K562 (cell line): ENCODE results near the gene CRLF1. TPM values are rescaled to one million over a fixed set of nuclear protein-coding genes. Genes with fewer than 3 reads are reported as not detected.

Experiments used
- ATAC-seq: fragments of 200-7000 bp; cut with Tn5 transposase; 3 replicates; pipeline ENCODE4 v1.9.1; 2020; ENCODE audit warnings: moderate library complexity
- BruUV-seq: library from RNA; stranded (reverse); fragments of 400-500 nt; replicated peaks from 2 replicates; lab custom pipeline; 2021; lab: Mats Ljungman, UMichigan
- CTCF ChIA-PET: fragments of 300-600 bp; formaldehyde crosslinking; extraction: SDS; loops from one replicate; lab custom pipeline; 2021; ENCODE audit warnings: low intra/inter-chr PET ratio; lab: Yijun Ruan, JAX
- POLR2A ChIA-PET: fragments of 300-600, 350-650 bp; sonication (Branson Sonifier 250); formaldehyde crosslinking; extraction: SDS; loops from one replicate; lab custom pipeline; 2021; ENCODE audit warnings: antibody characterized with exemption, inconsistent platforms; lab: Yijun Ruan, JAX
- DNase-seq, 4 experiments: peaks; one replicate each; pipeline versions ENCODE4 v3.0.0 to v3.0.0-alpha.2; 2011 to 2018; ENCODE audit warnings: low spot score in 3 of 4, mixed read lengths in 3 of 4; ENCODE audit errors: extremely low read depth in 1 of 4
- FAIRE-seq: peaks from 2 replicates; lab custom pipeline; 2011; peaks lifted over from hg19 to GRCh38; lab: Jason Lieb, UNC
- H2AFZ ChIP-seq: 2 replicates; pipeline ENCODE4 v1.6.0; 2011; ENCODE audit warnings: low read depth, low read length, control low read depth, inconsistent platforms
- H3K27ac ChIP-seq: fragments of 200-600 bp; 3 replicates; pipeline ENCODE4 v1.8.0; 2011; ENCODE audit warnings: low read depth, mild to moderate bottlenecking, control low read depth, inconsistent platforms, low read length, moderate library complexity, mixed read lengths; ENCODE audit errors: extremely low read depth
- H3K27me3 ChIP-seq, 2 experiments: fragments of 300-600 bp in 1 of 2; 2 replicates in 1 of 2; 3 replicates in 1 of 2; pipeline versions ENCODE4 v1.6.0 to v1.8.0; 2011; ENCODE audit warnings: inconsistent platforms in 2 of 2, low read length in 2 of 2, mild to moderate bottlenecking in 1 of 2, mixed read lengths in 1 of 2, moderate library complexity in 1 of 2; ENCODE audit not compliant: control insufficient read depth in 2 of 2, insufficient read depth in 2 of 2
- H3K36me3 ChIP-seq: fragments of 300-600 bp; 3 replicates; pipeline ENCODE4 v1.8.0; 2011; ENCODE audit warnings: mild to moderate bottlenecking, low read length, inconsistent platforms; ENCODE audit not compliant: control insufficient read depth, insufficient read depth
- H3K4me1 ChIP-seq, 2 experiments: fragments of 200-600 bp in 1 of 2; replicated peaks in 1 of 2; 2 replicates in 1 of 2; 3 replicates in 1 of 2; pipeline versions ENCODE4 v1.5.1 to v1.8.0; 2011; ENCODE audit warnings: inconsistent platforms in 2 of 2, low read length in 2 of 2, mild to moderate bottlenecking in 1 of 2, mixed read lengths in 1 of 2, moderate library complexity in 1 of 2; ENCODE audit not compliant: control insufficient read depth in 2 of 2, insufficient read depth in 2 of 2
- H3K4me2 ChIP-seq: 2 replicates; pipeline ENCODE4 v1.6.1; 2011; ENCODE audit warnings: low read length, control low read depth, inconsistent platforms, mixed read lengths; ENCODE audit not compliant: insufficient read depth
- H3K4me3 ChIP-seq: fragments of 200-600 bp; sonication (generic), shearing (Covaris generic); 2 replicates; pipeline ENCODE4 v1.5.1; 2016; ENCODE audit warnings: control low read depth, inconsistent platforms
- H3K79me2 ChIP-seq: fragments of 200-600 bp; 3 replicates; pipeline ENCODE4 v1.8.0; 2011; ENCODE audit warnings: low read length, inconsistent platforms; ENCODE audit not compliant: control insufficient read depth, insufficient read depth
- H3K9ac ChIP-seq, 2 experiments: 2 replicates each; pipeline versions ENCODE4 v1.6.0 to v1.6.1; 2011; ENCODE audit warnings: low read depth in 2 of 2, low read length in 2 of 2, control low read depth in 1 of 2, inconsistent platforms in 1 of 2, mild to moderate bottlenecking in 1 of 2, mixed read lengths in 1 of 2; ENCODE audit not compliant: insufficient read depth in 1 of 2
- H3K9me1 ChIP-seq: one replicate; pipeline ENCODE4 v1.6.0; 2011; ENCODE audit warnings: inconsistent platforms, mild to moderate bottlenecking, low read length, moderate library complexity; ENCODE audit not compliant: control insufficient read depth, insufficient read depth
- H3K9me3 ChIP-seq: replicated peaks from 2 replicates; pipeline ENCODE4 v1.5.1; 2011; ENCODE audit warnings: low read depth, low read length, inconsistent platforms; ENCODE audit not compliant: control insufficient read depth, insufficient read depth
- H4K20me1 ChIP-seq: replicated peaks from 2 replicates; pipeline ENCODE4 v1.6.1; 2011; ENCODE audit warnings: low read length, inconsistent platforms, mixed read lengths; ENCODE audit not compliant: control insufficient read depth, insufficient read depth
- POLR2A ChIP-seq: fragments of 450-650 bp; conservative IDR thresholded peaks from 2 replicates; pipeline ENCODE4 v1.6.1; 2016
- WGBS: fragments of 100-300 bp; shearing (Covaris generic); methylation state at CpG from one replicate; pipeline ENCODE4 v1.1.6; 2016; ENCODE audit warnings: low coverage, mixed read lengths; ENCODE audit not compliant: insufficient coverage; ENCODE audit errors: missing lambda C conversion rate; 5-methylcytosine and 5-hydroxymethylcytosine counted together
- in situ Hi-C: fragments of 300-500 bp; cut with MboI; formaldehyde crosslinking; loops from 4 replicates; pipeline ENCODE4 v1.15.0; 2018; ENCODE audit warnings: inconsistent platforms, mixed read lengths
- intact Hi-C: fragments of 100-400 bp; cut with micrococcal nuclease; formaldehyde crosslinking; loops from 2 replicates; pipeline ENCODE4 v1.14.2; 2022
- polyA plus RNA-seq, 8 experiments: library from polyadenylated mRNA; depleted of rRNA in 4 of 8; stranded (reverse) in 5 of 8; unstranded in 3 of 8; fragments of >200 nt; fragmentation: Nextera tagmentation in 2 of 8; fragmentation: Illumina TruSeq in 1 of 8; extraction: Ambion mirVana in 2 of 8; extraction: Trizol in 1 of 8; gene quantifications; 2 replicates each; pipeline versions ENCODE4 v1.2.1 to v1.2.3, GENCODE V29; 2011 to 2014; ENCODE audit warnings: inconsistent platforms in 1 of 8, missing spikeins in 1 of 8
- total RNA-seq, 7 experiments: library from RNA; depleted of rRNA in 6 of 7; stranded (reverse); fragments of >200 nt in 6 of 7; fragmentation: Illumina TruSeq in 2 of 7; extraction: Trizol in 2 of 7; gene quantifications; 2 replicates each; pipeline versions ENCODE4 v1.2.1 to v1.2.3, GENCODE V29; 2011 to 2021; ENCODE audit warnings: low replicate concordance in 1 of 7
- TF ChIP-seq, protein P1 (sequence below), 2 experiments: fragments of 450-650 bp in 1 of 2; sonication (generic) in 1 of 2; formaldehyde crosslinking in 1 of 2; IDR thresholded peaks; 2 replicates each; pipeline versions ENCODE4 v1.7.1 to v1.9.0; 2016 to 2022; ENCODE audit warnings: inconsistent platforms in 1 of 2, mild to moderate bottlenecking in 1 of 2, missing genetic modification reagents in 1 of 2

The CRLF1 gene
- total and polyA plus RNA-seq, 9 of the 15 experiments (the other 6 are each of a cell fraction or from before 2014, with no cell fraction given) = 0.85 to 3.6 (median 1.7) TPM

DNA sequence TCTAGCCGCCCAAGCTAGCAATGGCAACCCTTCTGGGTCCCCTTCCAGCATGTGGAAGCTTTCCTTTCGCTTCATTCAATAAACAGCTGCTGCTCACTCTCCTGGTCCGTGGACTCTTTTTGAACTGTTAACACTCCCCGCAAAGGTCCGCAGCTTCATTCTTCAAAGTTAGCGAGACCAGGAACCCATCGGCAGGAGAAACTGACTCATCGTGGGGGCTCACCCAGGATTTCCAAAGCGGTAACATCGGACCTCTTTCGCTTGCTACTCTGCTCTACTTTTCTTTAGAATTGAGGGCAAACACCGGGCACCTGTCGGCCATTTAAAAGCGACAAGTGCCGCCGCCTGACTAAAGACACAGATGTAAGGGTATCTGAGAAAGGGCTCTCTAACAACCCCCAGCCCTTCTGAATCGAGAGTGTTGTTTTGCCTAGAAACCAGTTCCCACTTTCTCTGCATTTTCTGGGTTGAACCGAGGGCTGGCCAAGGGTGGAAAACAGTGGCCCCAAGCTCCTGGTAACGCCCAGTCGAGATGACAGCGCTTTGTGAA, 29.2 kb downstream of the CRLF1 start:
- 82% methylated on average over 21 of the region's 21 CpGs for WGBS
- no peaks in the 10 kb centered on the region for H3K9me3 ChIP-seq
- H2AFZ ChIP-seq = no peak overlapping the region
- ChIA-PET CTCF (no interaction called here), POLR2A (interaction anchor here (0.6 to 2.4 kb wide), 5 partner anchors 8 to 891 kb away, joined by 3 to 17 read pairs (median 3); partner anchors contain the start of gene REX1BD)
- no peak; the same call in 2 of the 3 replicates for ATAC-seq
- BruUV-seq = no TSS peak
- H3K27ac ChIP-seq = no peak overlapping the region
- H3K9ac ChIP-seq = no peak overlapping the region
- H3K36me3 ChIP-seq = peaks cover 53% of the 10 kb centered on the region
- H3K4me2 ChIP-seq = no peak overlapping the region
- H3K79me2 ChIP-seq = peaks cover 21% of the 10 kb centered on the region
- intact Hi-C loops (no loop called here), in situ Hi-C loops (no loop called here)
- H4K20me1 ChIP-seq = peaks cover 13% of the 10 kb centered on the region
- DNase-seq = no peak
- H3K4me3 ChIP-seq = no peak overlapping the region
- H3K9me1 ChIP-seq = peaks cover 7% of the 10 kb centered on the region
- H3K27me3 ChIP-seq = no peaks in the 10 kb centered on the region
- peaks cover 12 to 23% of the 10 kb centered on the region in 2 experiments; a peak in 4 of 5 replicates for H3K4me1 ChIP-seq
- peak; percentile 29; the same call in 1 of the 2 replicates for TF ChIP-seq POLR2A
- TF ChIP-seq, protein P1, sequence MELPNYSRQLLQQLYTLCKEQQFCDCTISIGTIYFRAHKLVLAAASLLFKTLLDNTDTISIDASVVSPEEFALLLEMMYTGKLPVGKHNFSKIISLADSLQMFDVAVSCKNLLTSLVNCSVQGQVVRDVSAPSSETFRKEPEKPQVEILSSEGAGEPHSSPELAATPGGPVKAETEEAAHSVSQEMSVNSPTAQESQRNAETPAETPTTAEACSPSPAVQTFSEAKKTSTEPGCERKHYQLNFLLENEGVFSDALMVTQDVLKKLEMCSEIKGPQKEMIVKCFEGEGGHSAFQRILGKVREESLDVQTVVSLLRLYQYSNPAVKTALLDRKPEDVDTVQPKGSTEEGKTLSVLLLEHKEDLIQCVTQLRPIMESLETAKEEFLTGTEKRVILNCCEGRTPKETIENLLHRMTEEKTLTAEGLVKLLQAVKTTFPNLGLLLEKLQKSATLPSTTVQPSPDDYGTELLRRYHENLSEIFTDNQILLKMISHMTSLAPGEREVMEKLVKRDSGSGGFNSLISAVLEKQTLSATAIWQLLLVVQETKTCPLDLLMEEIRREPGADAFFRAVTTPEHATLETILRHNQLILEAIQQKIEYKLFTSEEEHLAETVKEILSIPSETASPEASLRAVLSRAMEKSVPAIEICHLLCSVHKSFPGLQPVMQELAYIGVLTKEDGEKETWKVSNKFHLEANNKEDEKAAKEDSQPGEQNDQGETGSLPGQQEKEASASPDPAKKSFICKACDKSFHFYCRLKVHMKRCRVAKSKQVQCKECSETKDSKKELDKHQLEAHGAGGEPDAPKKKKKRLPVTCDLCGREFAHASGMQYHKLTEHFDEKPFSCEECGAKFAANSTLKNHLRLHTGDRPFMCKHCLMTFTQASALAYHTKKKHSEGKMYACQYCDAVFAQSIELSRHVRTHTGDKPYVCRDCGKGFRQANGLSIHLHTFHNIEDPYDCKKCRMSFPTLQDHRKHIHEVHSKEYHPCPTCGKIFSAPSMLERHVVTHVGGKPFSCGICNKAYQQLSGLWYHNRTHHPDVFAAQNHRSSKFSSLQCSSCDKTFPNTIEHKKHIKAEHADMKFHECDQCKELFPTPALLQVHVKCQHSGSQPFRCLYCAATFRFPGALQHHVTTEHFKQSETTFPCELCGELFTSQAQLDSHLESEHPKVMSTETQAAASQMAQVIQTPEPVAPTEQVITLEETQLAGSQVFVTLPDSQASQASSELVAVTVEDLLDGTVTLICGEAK (IDR thresholded peaks at IDR 0.05) = no peak
- TF ChIP-seq, protein P1 (CRISPR knock-in tag; IDR thresholded peaks at IDR 0.05) = no peak
- FAIRE-seq = no peak
